BE2C (cell line): ENCODE results near the gene MRPS7.
A peak's percentile ranks its signal among the peaks of the same experiment; 100 is the strongest.

Source experiments
- DNase-seq: peaks from one replicate; pipeline ENCODE4 v3.0.0-alpha.2; 2020
- H3K27me3 ChIP-seq: fragments of 250-450 bp; sonication (Bioruptor Pico); 2 replicates; pipeline ENCODE4 v1.5.1; 2020; ENCODE audit warnings: mild to moderate bottlenecking
- H3K36me3 ChIP-seq: fragments of 250-450 bp; sonication (Bioruptor Pico); 2 replicates; pipeline ENCODE4 v1.5.1; 2020; ENCODE audit warnings: mild to moderate bottlenecking
- H3K4me1 ChIP-seq: fragments of 250-450 bp; sonication (Bioruptor Pico); 2 replicates; pipeline ENCODE4 v1.5.1; 2020
- H3K4me3 ChIP-seq: 2 replicates; pipeline ENCODE4 v1.5.1; 2011; ENCODE audit warnings: low read depth, low read length
- H3K9me3 ChIP-seq: fragments of 250-450 bp; sonication (Bioruptor Pico); 2 replicates; pipeline ENCODE4 v1.5.1; 2020
- TF ChIP-seq, protein P1 (sequence below): IDR thresholded peaks from 2 replicates; pipeline ENCODE4 v1.5.1; 2012; ENCODE audit warnings: mild to moderate bottlenecking, low read depth, low read length

MRPS7 gene

DNA sequence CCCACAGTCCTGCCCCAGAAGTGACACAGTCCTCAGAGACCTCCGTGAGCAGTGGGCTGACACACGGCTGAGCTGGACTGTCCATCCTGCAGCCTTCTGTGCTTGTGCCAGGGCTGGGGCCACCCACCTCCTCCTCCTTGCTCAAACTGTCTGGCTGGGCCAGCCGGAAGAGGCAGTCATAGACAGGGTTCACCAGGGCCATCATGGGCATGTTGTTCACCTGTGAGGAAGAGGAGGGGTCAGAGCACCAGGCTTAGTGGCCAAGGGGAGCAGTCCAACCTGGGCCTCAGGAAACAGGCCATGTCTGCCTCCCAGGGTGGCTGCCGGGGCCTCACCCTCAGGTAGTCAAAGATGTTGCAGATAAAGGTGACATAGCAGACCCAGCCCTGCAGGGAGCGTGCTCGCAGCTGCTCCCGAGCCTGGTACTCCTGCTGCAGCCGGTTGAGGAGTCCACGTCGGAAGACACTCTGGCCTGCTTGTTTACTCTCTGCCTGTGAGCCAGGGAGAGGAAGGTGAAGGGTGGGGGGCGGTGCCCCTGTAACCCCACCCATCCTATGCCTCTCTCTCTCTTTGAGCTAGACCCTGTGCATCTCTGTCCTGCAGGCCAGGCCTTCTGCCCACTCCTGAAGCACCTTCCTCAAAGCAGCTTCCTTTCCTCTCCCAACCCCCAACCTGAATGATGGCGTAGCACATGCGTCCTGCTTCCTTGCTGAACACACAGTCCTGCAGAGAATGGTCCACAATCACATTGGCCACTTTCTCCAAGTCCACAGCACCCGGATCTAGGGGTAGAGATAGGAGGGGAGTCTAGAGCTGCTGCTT, 5.9 kb downstream of the MRPS7 start:
- Histone ChIP-seq H3K4me3 (no peak overlapping the region), H3K4me1 (peaks cover 5% of the 10 kb centered on the region), H3K9me3 (no peaks in the 10 kb centered on the region), H3K36me3 (peaks cover 38% of the 10 kb centered on the region), H3K27me3 (no peaks in the 10 kb centered on the region)
- DNase-seq: peak; percentile 54
- TF ChIP-seq, protein P1, sequence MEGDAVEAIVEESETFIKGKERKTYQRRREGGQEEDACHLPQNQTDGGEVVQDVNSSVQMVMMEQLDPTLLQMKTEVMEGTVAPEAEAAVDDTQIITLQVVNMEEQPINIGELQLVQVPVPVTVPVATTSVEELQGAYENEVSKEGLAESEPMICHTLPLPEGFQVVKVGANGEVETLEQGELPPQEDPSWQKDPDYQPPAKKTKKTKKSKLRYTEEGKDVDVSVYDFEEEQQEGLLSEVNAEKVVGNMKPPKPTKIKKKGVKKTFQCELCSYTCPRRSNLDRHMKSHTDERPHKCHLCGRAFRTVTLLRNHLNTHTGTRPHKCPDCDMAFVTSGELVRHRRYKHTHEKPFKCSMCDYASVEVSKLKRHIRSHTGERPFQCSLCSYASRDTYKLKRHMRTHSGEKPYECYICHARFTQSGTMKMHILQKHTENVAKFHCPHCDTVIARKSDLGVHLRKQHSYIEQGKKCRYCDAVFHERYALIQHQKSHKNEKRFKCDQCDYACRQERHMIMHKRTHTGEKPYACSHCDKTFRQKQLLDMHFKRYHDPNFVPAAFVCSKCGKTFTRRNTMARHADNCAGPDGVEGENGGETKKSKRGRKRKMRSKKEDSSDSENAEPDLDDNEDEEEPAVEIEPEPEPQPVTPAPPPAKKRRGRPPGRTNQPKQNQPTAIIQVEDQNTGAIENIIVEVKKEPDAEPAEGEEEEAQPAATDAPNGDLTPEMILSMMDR: peak; percentile 49

DNA sequence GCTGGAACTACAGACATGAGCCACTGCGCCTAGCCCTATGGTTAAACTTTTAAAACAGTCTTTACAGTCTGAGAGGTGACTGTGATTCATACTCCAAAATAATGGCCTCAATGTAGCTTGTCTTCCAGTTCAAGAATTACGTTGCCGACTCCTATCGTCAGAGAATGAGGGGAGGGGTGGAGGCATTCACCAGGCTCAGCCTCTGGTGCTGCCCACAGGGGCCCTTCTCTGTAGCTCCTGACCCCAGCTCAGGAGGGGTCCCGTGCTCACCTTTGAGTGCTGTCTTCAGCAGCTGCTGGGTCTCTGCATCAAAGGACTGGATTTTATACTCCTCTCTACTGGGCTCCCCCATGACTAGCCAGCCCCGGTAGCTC, 8.2 kb downstream of the MRPS7 start:
- no peak for DNase-seq
- H3K4me1 ChIP-seq: peaks cover 19% of the 10 kb centered on the region
- H3K9me3 ChIP-seq: no peaks in the 10 kb centered on the region
- H3K27me3 ChIP-seq: no peaks in the 10 kb centered on the region
- TF ChIP-seq, protein P1: no peak
- H3K36me3 ChIP-seq: peaks cover 41% of the 10 kb centered on the region
- H3K4me3 ChIP-seq: peak overlapping the region; percentile 93

DNA sequence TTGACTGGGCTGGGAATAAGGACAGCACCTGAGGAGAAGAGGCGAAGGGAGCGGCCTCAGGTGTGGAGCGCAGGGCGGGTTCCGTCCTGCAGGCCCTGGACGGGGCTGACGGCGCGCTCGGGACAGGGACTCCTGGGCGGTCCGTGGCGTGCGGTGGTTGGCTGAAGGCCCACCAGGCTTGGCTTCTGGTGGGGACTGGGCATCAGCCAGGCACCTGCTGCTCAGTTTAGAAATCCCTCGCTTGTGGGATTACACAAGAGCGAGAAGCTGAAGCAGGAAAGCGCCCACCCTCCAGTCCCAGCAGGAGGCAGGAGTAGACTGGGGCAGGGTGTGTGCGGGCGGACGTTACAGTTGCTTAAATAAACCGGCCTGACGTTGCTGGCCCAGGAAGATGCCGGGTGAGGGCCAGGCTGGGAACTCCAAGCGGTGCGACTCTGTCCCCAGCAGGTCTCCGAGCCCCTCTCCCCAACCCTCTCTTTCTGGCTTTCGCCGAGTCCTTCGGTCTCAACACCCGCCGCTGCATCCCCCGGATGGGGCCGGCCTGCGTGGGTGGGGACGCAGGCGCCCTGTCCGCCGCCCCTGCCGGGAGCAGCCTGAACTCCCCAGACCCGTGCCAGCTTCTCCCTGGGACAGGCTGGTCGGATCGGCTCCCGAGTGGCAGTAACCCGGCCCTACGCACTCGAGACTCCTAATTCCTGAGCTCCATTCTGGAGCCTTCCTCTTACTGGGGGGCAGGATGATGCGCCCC, 8.7 kb downstream of the MRPS7 start:
- peaks cover 19% of the 10 kb centered on the region for H3K4me1 ChIP-seq
- TF ChIP-seq, protein P1: peak; percentile 52
- peaks cover 39% of the 10 kb centered on the region for H3K36me3 ChIP-seq
- H3K27me3 ChIP-seq: no peaks in the 10 kb centered on the region
- no peaks in the 10 kb centered on the region for H3K9me3 ChIP-seq
- peak; percentile 78 for DNase-seq
- peak overlapping the region; percentile 93 for H3K4me3 ChIP-seq

DNA sequence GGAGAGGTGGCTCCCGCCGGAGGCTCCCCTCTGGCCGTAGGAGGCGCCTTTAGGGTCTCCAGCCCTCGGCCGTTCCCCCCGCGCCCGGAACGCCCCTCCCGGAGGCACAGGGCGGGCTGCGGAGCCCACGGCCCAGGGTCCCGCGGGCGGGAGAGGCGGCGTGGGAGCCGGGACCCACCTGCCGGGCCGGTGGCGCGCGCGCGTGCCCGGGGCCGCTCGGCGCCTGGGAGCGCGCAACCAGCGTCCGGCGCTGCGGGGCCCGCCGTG, 9.2 kb downstream of the MRPS7 start, which contains the start of gene MIF4GD:
MIF4GD (minus strand) TSS at position 266 of the 267 bp plus-strand sequence. CDS start 1,036 bp downstream, outside the sequence.
- TF ChIP-seq, protein P1: no peak
- peak within 1 kb of the TSS; percentile 93 for H3K4me3 ChIP-seq
- DNase-seq: no peak
- H3K9me3 ChIP-seq: no peaks in the 10 kb centered on the region
- H3K36me3 ChIP-seq: peaks cover 34% of the 10 kb centered on the region
- peaks cover 19% of the 10 kb centered on the region for H3K4me1 ChIP-seq
- H3K27me3 ChIP-seq: no peaks in the 10 kb centered on the region

DNA sequence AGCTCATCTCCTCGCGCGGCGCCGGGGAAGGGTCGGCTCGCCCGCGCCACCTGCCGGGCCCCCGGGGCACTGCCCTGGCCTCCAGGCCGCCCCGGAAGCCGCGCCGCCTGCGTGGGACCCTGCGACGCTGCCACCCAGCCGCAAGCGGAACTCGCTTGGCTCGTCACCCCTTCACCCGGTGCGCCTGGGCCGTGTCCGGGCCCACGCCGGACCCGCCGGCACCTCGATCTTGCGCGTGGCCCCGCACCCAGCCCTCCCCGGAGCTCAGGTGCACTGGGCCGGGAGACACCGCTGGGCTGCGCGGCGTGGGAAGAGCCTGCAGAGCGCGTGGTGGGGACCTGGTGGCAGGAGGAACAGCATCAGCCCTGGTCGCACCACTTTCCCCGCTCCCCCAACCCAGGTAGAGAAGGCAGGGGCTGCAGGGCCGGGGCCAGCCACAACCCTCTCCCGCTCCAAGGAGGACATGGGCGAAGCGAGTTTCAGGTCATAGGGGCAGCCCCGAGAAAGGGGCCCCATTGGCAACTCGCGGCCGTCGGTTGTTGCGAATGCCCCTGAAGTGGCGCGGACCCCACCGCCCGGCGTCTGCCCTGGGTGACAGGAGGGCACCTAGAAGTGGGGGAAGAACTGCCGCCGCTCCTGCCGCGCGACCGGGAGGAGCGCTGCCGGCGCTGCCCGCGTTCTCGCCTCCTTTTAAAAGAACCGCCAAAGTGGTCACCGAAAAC, 9.7 kb downstream of the MRPS7 start:
- peaks cover 19% of the 10 kb centered on the region for H3K4me1 ChIP-seq
- no peaks in the 10 kb centered on the region for H3K9me3 ChIP-seq
- peaks cover 29% of the 10 kb centered on the region for H3K36me3 ChIP-seq
- no peaks in the 10 kb centered on the region for H3K27me3 ChIP-seq
- DNase-seq: peak; percentile 82
- TF ChIP-seq, protein P1: no peak; the same call in 1 of the 2 replicates
- peak overlapping the region; percentile 85 for H3K4me3 ChIP-seq
